ENCODE measurements around the gene NAP1L4. TPM values are rescaled to one million over a fixed set of nuclear protein-coding genes. Genes with fewer than 3 reads are reported as not detected.

Gene NAP1L4
- total RNA-seq, 4 donors from 2014 or later, result 67.2 to 99.0 (median 82.4) TPM

GRCh38 chr11:2989551-2989950 is 2.6 kb downstream of the NAP1L4 start:
- no peak for DNase-seq (ENCODE audit: low spot score in 2 of 2)
- no peak overlapping the region for H3K4me3 ChIP-seq (ENCODE audit: low read depth, poor library complexity, severe bottlenecking)
- intact Hi-C loops (cut with DNase I; ENCODE audit: low total_unique reads), result no loop called here
- TF ChIP-seq POLR2A (IDR thresholded peaks at IDR 0.05), result no peak
- no peak for TF ChIP-seq CTCF (IDR thresholded peaks at IDR 0.05)
- WGBS, 2 donors, result 38% methylated on average over 3 of the region's 3 CpGs

GRCh38 chr11:2989006-2989405 is 3.1 kb downstream of the NAP1L4 start:
- TF ChIP-seq CTCF (IDR thresholded peaks at IDR 0.05), result no peak
- TF ChIP-seq POLR2A (IDR thresholded peaks at IDR 0.05), result no peak
- intact Hi-C loops (cut with DNase I; ENCODE audit: low total_unique reads), result no loop called here
- no peak for DNase-seq (ENCODE audit: low spot score in 2 of 2)
- H3K4me3 ChIP-seq (ENCODE audit: low read depth, poor library complexity, severe bottlenecking), result no peak overlapping the region
- 28 to 30% methylated on average over 4 of the region's 4 CpGs for WGBS, 2 donors

DNA sequence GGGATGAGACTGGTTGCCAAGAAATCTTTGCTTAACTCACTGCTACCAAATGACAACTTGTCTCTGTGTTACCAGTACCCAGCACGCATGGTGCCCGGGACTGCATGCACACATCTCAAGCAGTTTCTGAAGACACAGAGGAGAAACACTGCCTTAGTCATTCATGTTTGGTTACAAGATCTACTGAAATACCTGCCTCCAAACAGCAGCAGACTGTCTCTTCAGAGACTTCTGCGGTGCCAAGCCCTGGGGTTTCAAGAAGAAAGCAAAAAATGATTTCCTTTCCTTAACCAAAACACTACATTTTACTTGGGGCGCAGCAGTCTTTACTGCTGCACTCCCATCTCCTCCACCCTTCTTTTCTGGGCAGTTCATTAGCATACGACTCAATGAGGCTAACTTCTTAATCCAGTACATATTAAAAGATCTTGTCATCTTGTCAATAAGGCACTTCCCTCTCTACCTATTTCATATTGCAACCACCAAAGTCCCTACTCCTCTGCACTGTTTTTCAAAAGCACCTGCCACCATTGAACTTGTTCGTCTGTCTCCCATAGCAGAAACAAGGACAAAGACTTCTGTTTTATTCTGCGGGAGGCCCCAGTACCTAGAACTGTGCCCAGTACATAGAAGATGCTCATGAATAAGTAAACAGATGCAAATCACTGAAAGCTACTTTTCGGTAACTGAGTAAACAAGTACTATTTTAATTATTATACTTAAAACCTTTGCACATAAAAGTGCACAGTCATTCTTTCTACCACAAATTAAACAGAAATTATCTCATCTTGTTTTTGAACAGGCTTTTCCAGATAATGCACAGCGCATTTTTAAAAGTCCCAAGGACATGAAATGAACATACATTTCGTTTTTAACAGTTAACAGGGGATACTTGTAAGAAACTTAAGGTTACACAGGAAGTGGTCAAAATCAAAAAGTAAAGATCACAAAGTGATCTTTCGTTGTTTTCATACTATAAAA is 4.0 kb downstream of the NAP1L4 start:
- DNase-seq (ENCODE audit: low spot score in 2 of 2), result peak in 1 of 2 donors; percentile 68
- no peak for TF ChIP-seq CTCF (IDR thresholded peaks at IDR 0.05)
- no peak for TF ChIP-seq POLR2A (IDR thresholded peaks at IDR 0.05)
- 30 to 35% methylated on average over 11 of the region's 11 CpGs for WGBS, 2 donors
- no peak overlapping the region for H3K4me3 ChIP-seq (ENCODE audit: low read depth, poor library complexity, severe bottlenecking)
- intact Hi-C loops (cut with DNase I; ENCODE audit: low total_unique reads), result no loop called here

DNA sequence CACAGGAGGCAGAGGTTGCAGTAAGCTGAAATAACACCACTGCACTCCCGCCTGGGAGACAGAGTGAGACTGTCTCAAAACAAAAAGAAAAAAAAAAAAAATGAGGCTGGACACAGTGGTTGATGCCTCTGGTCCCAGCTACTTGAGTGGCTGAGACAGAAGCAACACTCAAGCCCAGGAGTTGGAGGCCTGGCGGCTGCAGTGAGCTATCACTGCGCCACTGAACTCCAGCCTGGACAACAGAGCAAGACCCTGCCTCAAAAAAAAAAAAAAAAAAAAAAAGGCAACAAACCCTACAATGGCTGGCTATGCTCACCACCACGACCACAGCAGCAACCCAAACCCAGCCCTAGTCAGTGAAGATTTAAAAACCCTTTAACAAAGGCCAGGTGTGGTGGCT is 8.2 kb downstream of the NAP1L4 start:
- no peak for TF ChIP-seq POLR2A (IDR thresholded peaks at IDR 0.05)
- WGBS, 2 donors, result 94 to 95% methylated on average over 4 of the region's 4 CpGs
- peak in 1 of 2 donors; percentile 36 for DNase-seq (ENCODE audit: low spot score in 2 of 2)
- intact Hi-C loops (cut with DNase I; ENCODE audit: low total_unique reads), result no loop called here
- H3K4me3 ChIP-seq (ENCODE audit: low read depth, poor library complexity, severe bottlenecking), result no peak overlapping the region

DNA sequence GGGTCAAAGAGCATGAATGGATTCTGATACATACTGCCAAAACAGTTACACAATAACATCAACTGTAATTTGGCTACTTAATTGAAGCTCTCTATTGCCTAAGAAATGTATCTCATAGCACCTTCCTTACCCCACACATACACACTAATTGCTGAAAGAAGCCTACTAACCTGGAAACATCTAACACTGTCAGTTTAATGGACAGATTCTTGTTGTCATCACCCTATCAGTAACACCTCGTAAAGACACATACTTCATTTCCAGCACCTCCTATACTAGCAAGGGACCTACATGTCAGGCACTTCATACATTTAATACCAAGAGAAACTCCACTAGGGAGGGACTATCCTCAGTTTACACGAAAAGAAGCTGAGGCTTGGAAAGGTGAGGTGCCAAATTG is 9.9 kb downstream of the NAP1L4 start:
- WGBS, 2 donors, result 43 to 53% methylated on average over 2 of the region's 2 CpGs
- no peak for DNase-seq (ENCODE audit: low spot score in 2 of 2)
- intact Hi-C loops (cut with DNase I; ENCODE audit: low total_unique reads), result no loop called here

More for the DNA sequence above, 9.9 kb downstream of the NAP1L4 start:
- H3K4me3 ChIP-seq (ENCODE audit: low read depth, poor library complexity, severe bottlenecking), result no peak overlapping the region
- TF ChIP-seq CTCF (IDR thresholded peaks at IDR 0.05) (no peak), POLR2A (IDR thresholded peaks at IDR 0.05) (no peak)

All from lower leg skin (tissue), 4 donors.